ENCODE measurements around the gene PPEF2.
A peak's percentile ranks its signal among the peaks of the same experiment; 100 is the strongest.
"Not testable (repeated sequence)": the region's sequence is repeated elsewhere in the genome, so short reads cannot be mapped to it uniquely, and the experiment has no call there.

The PPEF2 gene

GRCh38 chr4:75902352-75902751, at the start of gene PPEF2:
TSS of gene PPEF2 (minus strand) at chr4:75902452. CDS start at chr4:75896325, 6,127 bp downstream.
- DNase-seq = no peak

- DNase-seq = no peak
These were observed 48.1 kb upstream of the PPEF2 start for GRCh38 chr4:75950213-75950815.

GRCh38 chr4:75948822-75949444, 46.7 kb upstream of the PPEF2 start:
- DNase-seq = no peak

GRCh38 chr4:75940692-75941253, 38.5 kb upstream of the PPEF2 start, which contains the start of gene NAAA:
TSS of gene NAAA (minus strand) at chr4:75941013. CDS start at chr4:75940949, 64 bp downstream.
- DNase-seq = peak; percentile 70

GRCh38 chr4:75939890-75940691, 37.8 kb upstream of the PPEF2 start:
- no peak for DNase-seq

GRCh38 chr4:75935628-75936027, 33.4 kb upstream of the PPEF2 start:
- no peak for DNase-seq

GRCh38 chr4:75930152-75930551, 27.9 kb upstream of the PPEF2 start:
- DNase-seq = no peak

GRCh38 chr4:75924916-75925315, 22.7 kb upstream of the PPEF2 start:
- DNase-seq = not testable (repeated sequence)

- DNase-seq = peak; percentile 35
These were observed 22.1 kb upstream of the PPEF2 start for GRCh38 chr4:75924309-75924827.

- no peak for DNase-seq
These were observed 20.3 kb upstream of the PPEF2 start for GRCh38 chr4:75922588-75922987.

- no peak for DNase-seq
These were observed 19.7 kb upstream of the PPEF2 start for GRCh38 chr4:75921910-75922309.

- no peak for DNase-seq
These were observed 18.1 kb upstream of the PPEF2 start for GRCh38 chr4:75920327-75920726.

GRCh38 chr4:75919920-75920319, 17.7 kb upstream of the PPEF2 start:
- DNase-seq = no peak

GRCh38 chr4:75916091-75916661, 13.9 kb upstream of the PPEF2 start:
- no peak for DNase-seq

- DNase-seq = no peak
These were observed 10.7 kb upstream of the PPEF2 start for GRCh38 chr4:75912968-75913367.

- DNase-seq = not testable (repeated sequence)
These were observed 8.6 kb upstream of the PPEF2 start for GRCh38 chr4:75910831-75911230.

GRCh38 chr4:75909405-75909804, 7.2 kb upstream of the PPEF2 start:
- DNase-seq = no peak

- DNase-seq = no peak
These were observed 6.3 kb upstream of the PPEF2 start for GRCh38 chr4:75908555-75908954.

- no peak for DNase-seq
These were observed 5.7 kb upstream of the PPEF2 start for GRCh38 chr4:75907966-75908365.

GRCh38 chr4:75904076-75904475, 1.8 kb upstream of the PPEF2 start:
- no peak for DNase-seq

GRCh38 chr4:75898536-75898935, 3.7 kb downstream of the PPEF2 start:
- DNase-seq = no peak

GRCh38 chr4:75895744-75896314, 6.4 kb downstream of the PPEF2 start:
- no peak for DNase-seq

GRCh38 chr4:75892508-75892907, 9.7 kb downstream of the PPEF2 start:
- no peak for DNase-seq
